HepG2 (cell line): Measurements from ENCODE around the gene DELE1. TPM values are rescaled to one million over a fixed set of nuclear protein-coding genes. Genes with fewer than 3 reads are reported as not detected.

Source experiments
- ATM ChIP-seq: fragments of 450-650 bp; IDR thresholded peaks from 2 replicates; pipeline ENCODE4 v1.7.1; 2017; ENCODE audit warnings: mild to moderate bottlenecking, borderline replicate concordance
- BCL6 ChIP-seq: IDR thresholded peaks from 2 replicates; pipeline ENCODE4 v1.6.1; 2016; ENCODE audit warnings: missing genetic modification reagents, missing compliant biosample characterization
- GTF3A ChIP-seq: sonication (generic); formaldehyde crosslinking; conservative IDR thresholded peaks from 2 replicates; pipeline ENCODE4 v1.4.0; 2020; ENCODE audit warnings: mild to moderate bottlenecking, missing genetic modification reagents
- MEIS2 ChIP-seq: sonication (generic); formaldehyde crosslinking; IDR thresholded peaks from 2 replicates; pipeline ENCODE4 v1.9.0; 2021; ENCODE audit warnings: mild to moderate bottlenecking, missing genetic modification reagents
- NFATC3 ChIP-seq: sonication (generic); formaldehyde crosslinking; IDR thresholded peaks from 2 replicates; pipeline ENCODE4 v1.5.1; 2020; ENCODE audit warnings: mild to moderate bottlenecking, missing genetic modification reagents
- NFE2L1 ChIP-seq: sonication (generic); formaldehyde crosslinking; IDR thresholded peaks from 2 replicates; pipeline ENCODE4 v1.4.0; 2020; ENCODE audit warnings: missing genetic modification reagents, mild to moderate bottlenecking, borderline replicate concordance
- NFE2L2 ChIP-seq: fragments of 150-350 bp; IDR thresholded peaks from 2 replicates; pipeline ENCODE4 v1.6.1; 2014; ENCODE audit warnings: low read length
- PHF20 ChIP-seq: sonication (generic); formaldehyde crosslinking; IDR thresholded peaks from 2 replicates; pipeline ENCODE4 v1.5.0; 2020; ENCODE audit warnings: mild to moderate bottlenecking, missing genetic modification reagents
- PHF21A ChIP-seq: sonication (generic); formaldehyde crosslinking; IDR thresholded peaks from 2 replicates; pipeline ENCODE4 v1.5.0; 2020; ENCODE audit warnings: mild to moderate bottlenecking, missing genetic modification reagents
- POLR2A ChIP-seq, 2 experiments: IDR thresholded peaks; 2 replicates each; pipeline ENCODE4 v1.6.1; 2011; ENCODE audit warnings: low read depth in 2 of 2, low read length in 2 of 2, mild to moderate bottlenecking in 1 of 2, moderate library complexity in 1 of 2; ENCODE audit not compliant: insufficient read depth in 1 of 2
- POLR2G ChIP-seq: fragments of 200-400 bp; formaldehyde crosslinking; IDR thresholded peaks from 2 replicates; pipeline ENCODE4 v1.6.1; 2018; ENCODE audit warnings: mild to moderate bottlenecking, low read depth, low read length, moderate library complexity
- SIN3B ChIP-seq: fragments of 150-350 bp; IDR thresholded peaks from 2 replicates; pipeline ENCODE4 v1.6.1; 2014; ENCODE audit warnings: low read length
- SNAI1 ChIP-seq: sonication (generic); formaldehyde crosslinking; IDR thresholded peaks from 2 replicates; pipeline ENCODE4 v1.5.0; 2020; ENCODE audit warnings: mild to moderate bottlenecking, missing genetic modification reagents, borderline replicate concordance
- SRSF1 ChIP-seq: fragments of 200-400 bp; formaldehyde crosslinking; optimal IDR thresholded peaks from 2 replicates; pipeline ENCODE3; 2017; ENCODE audit warnings: mild to moderate bottlenecking, low read depth, low read length, moderate library complexity
- TBL1XR1 ChIP-seq: fragments of 150-350 bp; IDR thresholded peaks from 2 replicates; pipeline ENCODE4 v1.6.1; 2014; ENCODE audit warnings: borderline replicate concordance, low read length; ENCODE audit not compliant: partially characterized antibody
- U2AF1 ChIP-seq: fragments of 200-400 bp; formaldehyde crosslinking; optimal IDR thresholded peaks from 2 replicates; pipeline ENCODE3; 2017; ENCODE audit warnings: mild to moderate bottlenecking, low read depth, low read length
- YY1 ChIP-seq: IDR thresholded peaks from 2 replicates; pipeline ENCODE4 v1.6.1; 2011; ENCODE audit warnings: low read length, low read depth, moderate library complexity, mild to moderate bottlenecking; ENCODE audit not compliant: insufficient read depth, insufficient replicate concordance
- ZFP82 ChIP-seq: sonication (generic); formaldehyde crosslinking; IDR thresholded peaks from 2 replicates; pipeline ENCODE4 v1.5.1; 2020; ENCODE audit warnings: mild to moderate bottlenecking, missing genetic modification reagents, borderline replicate concordance
- ZFX ChIP-seq: sonication (generic); formaldehyde crosslinking; IDR thresholded peaks from 2 replicates; pipeline ENCODE4 v1.4.0; 2020; ENCODE audit warnings: mild to moderate bottlenecking, low read depth, missing genetic modification reagents, moderate library complexity
- ZNF24 ChIP-seq: fragments of 450-650 bp; IDR thresholded peaks from 2 replicates; pipeline ENCODE4 v1.6.1; 2017; ENCODE audit warnings: antibody characterized with exemption, mild to moderate bottlenecking
- ZNF678 ChIP-seq: sonication (generic); formaldehyde crosslinking; IDR thresholded peaks from 2 replicates; pipeline ENCODE4 v1.4.0; 2020; ENCODE audit warnings: mild to moderate bottlenecking, missing genetic modification reagents
- ZNF7 ChIP-seq: IDR thresholded peaks from 2 replicates; pipeline ENCODE4 v1.6.1; 2016; ENCODE audit warnings: missing biosample characterization, missing genetic modification reagents
- ZNF713 ChIP-seq: sonication (generic); formaldehyde crosslinking; IDR thresholded peaks from 2 replicates; pipeline ENCODE4 v1.4.0; 2020; ENCODE audit warnings: mild to moderate bottlenecking, missing genetic modification reagents
- ZNF737 ChIP-seq: sonication (generic); formaldehyde crosslinking; IDR thresholded peaks from 2 replicates; pipeline ENCODE4 v1.5.0; 2020; ENCODE audit warnings: missing genetic modification reagents, mild to moderate bottlenecking, borderline replicate concordance
- polyA plus RNA-seq, 8 experiments: library from polyadenylated mRNA; depleted of rRNA in 3 of 8; stranded (reverse) in 7 of 8; unstranded in 1 of 8; fragments of >200 nt; fragmentation: Illumina TruSeq in 4 of 8; extraction: Trizol in 4 of 8; gene quantifications; 2 replicates each; pipeline versions ENCODE4 v1.2.1 to v1.2.3, GENCODE V29; 2011 to 2016; ENCODE audit warnings: low read depth in 4 of 8, missing spikeins in 1 of 8, mixed read lengths in 1 of 8; ENCODE audit not compliant: insufficient read depth in 1 of 8
- total RNA-seq, 5 experiments: library from RNA; depleted of rRNA; stranded (reverse); fragments of >200 nt; fragmentation: Illumina TruSeq; extraction: Trizol; gene quantifications; 2 replicates each; pipeline ENCODE4 v1.2.3, GENCODE V29; 2016; ENCODE audit warnings: low read depth in 1 of 5
- TF ChIP-seq, protein P1 (sequence below), 2 experiments: sonication (generic) in 1 of 2; formaldehyde crosslinking in 1 of 2; IDR thresholded peaks; 2 replicates each; pipeline versions ENCODE4 v1.4.0 to v1.6.1; 2016 to 2020; ENCODE audit warnings: borderline replicate concordance in 1 of 2, low read depth in 1 of 2, mild to moderate bottlenecking in 1 of 2, missing genetic modification reagents in 1 of 2
- TF ChIP-seq, protein P2 (sequence below): IDR thresholded peaks from 2 replicates; pipeline ENCODE4 v1.6.1; 2016; ENCODE audit warnings: low read depth, control low read depth

Gene DELE1
- total and polyA plus RNA-seq, 2 of the 13 experiments (the other 11 are each of a cell fraction or from before 2014, with no cell fraction given): 57.5 to 90.3 TPM

DNA sequence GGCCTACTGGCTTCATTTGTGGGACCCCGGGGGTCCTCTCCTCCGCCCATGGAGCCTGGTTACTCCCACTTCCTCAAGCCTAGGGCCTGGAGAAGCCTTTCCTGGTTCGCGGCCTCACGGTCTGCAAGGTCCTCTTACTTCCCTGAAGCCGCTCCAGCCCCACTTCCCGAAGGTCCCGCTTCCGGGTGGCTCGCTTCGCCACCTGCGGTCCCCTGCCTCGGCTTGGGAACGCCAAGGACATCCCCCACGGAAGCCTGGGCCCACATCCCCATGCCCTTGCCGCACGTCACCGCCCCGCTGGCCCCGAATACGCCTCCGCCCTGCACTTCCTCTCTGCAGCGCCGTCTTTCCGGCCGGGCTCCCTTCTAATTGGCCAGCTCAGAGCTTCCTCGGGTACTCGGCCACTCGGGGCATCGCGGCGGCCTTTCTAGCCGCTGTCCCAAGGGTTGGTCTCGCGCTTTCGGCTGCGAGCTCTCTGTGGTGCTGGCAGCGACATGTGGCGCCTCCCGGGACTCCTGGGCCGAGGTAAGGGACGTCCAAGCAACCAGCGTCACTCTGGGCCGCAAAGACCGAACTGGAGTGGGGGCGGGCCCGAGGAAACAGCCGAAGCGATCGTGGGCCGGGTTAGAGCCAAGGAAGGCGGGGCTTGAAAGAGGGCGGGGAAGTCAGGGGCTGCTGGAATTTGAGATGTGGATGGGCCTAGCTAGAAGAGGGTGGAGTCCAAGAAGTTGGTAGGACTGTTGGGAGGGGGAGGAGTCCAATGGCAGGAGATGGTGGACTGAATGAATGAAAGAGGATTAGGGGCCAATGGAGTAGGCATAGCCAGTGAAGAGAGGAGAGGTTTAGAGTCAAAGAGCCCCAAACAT is at the start of gene DELE1 (continued):
- TF ChIP-seq, protein P1, sequence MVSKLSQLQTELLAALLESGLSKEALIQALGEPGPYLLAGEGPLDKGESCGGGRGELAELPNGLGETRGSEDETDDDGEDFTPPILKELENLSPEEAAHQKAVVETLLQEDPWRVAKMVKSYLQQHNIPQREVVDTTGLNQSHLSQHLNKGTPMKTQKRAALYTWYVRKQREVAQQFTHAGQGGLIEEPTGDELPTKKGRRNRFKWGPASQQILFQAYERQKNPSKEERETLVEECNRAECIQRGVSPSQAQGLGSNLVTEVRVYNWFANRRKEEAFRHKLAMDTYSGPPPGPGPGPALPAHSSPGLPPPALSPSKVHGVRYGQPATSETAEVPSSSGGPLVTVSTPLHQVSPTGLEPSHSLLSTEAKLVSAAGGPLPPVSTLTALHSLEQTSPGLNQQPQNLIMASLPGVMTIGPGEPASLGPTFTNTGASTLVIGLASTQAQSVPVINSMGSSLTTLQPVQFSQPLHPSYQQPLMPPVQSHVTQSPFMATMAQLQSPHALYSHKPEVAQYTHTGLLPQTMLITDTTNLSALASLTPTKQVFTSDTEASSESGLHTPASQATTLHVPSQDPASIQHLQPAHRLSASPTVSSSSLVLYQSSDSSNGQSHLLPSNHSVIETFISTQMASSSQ (IDR thresholded peaks at IDR 0.05; ENCODE audit: low read depth): no peak
- TF ChIP-seq, protein P1 (CRISPR knock-in tag; IDR thresholded peaks at IDR 0.05; ENCODE audit: borderline replicate concordance): no peak; the same call in 1 of the 2 replicates
- no peak for TF ChIP-seq NFATC3 (CRISPR knock-in tag)
- TF ChIP-seq, protein P2, sequence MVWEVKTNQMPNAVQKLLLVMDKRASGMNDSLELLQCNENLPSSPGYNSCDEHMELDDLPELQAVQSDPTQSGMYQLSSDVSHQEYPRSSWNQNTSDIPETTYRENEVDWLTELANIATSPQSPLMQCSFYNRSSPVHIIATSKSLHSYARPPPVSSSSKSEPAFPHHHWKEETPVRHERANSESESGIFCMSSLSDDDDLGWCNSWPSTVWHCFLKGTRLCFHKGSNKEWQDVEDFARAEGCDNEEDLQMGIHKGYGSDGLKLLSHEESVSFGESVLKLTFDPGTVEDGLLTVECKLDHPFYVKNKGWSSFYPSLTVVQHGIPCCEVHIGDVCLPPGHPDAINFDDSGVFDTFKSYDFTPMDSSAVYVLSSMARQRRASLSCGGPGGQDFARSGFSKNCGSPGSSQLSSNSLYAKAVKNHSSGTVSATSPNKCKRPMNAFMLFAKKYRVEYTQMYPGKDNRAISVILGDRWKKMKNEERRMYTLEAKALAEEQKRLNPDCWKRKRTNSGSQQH (CRISPR knock-in tag): peak; percentile 92
- TF ChIP-seq POLR2G: peak; percentile 96
- no peak; the same call in 1 of the 2 replicates for TF ChIP-seq ZNF713 (CRISPR knock-in tag)
- TF ChIP-seq ZFP82 (CRISPR knock-in tag): no peak
- peak; percentile 94 for TF ChIP-seq ZNF678
- TF ChIP-seq PHF20 (CRISPR knock-in tag): peak; percentile 94
- peak; percentile 95 for TF ChIP-seq SNAI1 (CRISPR knock-in tag)
- no peak for TF ChIP-seq ZNF24
- TF ChIP-seq ZNF737 (CRISPR knock-in tag): no peak
- TF ChIP-seq NFE2L1 (CRISPR knock-in tag): no peak
- no peak for TF ChIP-seq MEIS2 (CRISPR knock-in tag)
- no peak for TF ChIP-seq TBL1XR1
- no peak for TF ChIP-seq SRSF1
- no peak for TF ChIP-seq NFE2L2
- peak; percentile 20; the same call in 1 of the 2 replicates for TF ChIP-seq BCL6 (CRISPR knock-in tag)
- TF ChIP-seq YY1: peak; percentile 64
- TF ChIP-seq PHF21A (CRISPR knock-in tag): peak; percentile 98
- TF ChIP-seq U2AF1: no peak
- TF ChIP-seq ATM: no peak
- no peak for TF ChIP-seq SIN3B
- TF ChIP-seq ZNF7 (CRISPR knock-in tag): no peak
- peak; percentile 99 for TF ChIP-seq ZFX (CRISPR knock-in tag)
- peak; percentile 75 to 90 for TF ChIP-seq POLR2A (IDR thresholded peaks at IDR 0.05; ENCODE audit: insufficient read depth in 1 of 2, low read depth in 2 of 2, low read length in 2 of 2)
- peak; percentile 92; the same call in 1 of the 2 replicates for TF ChIP-seq GTF3A (CRISPR knock-in tag)
